ENCODE measurements around the gene DPF3. TPM values are rescaled to one million over a fixed set of nuclear protein-coding genes. Genes with fewer than 3 reads are reported as not detected.

DPF3 gene
- total and polyA plus RNA-seq, 8 donors: 1.4 to 3.6 (median 1.9) TPM

DNA sequence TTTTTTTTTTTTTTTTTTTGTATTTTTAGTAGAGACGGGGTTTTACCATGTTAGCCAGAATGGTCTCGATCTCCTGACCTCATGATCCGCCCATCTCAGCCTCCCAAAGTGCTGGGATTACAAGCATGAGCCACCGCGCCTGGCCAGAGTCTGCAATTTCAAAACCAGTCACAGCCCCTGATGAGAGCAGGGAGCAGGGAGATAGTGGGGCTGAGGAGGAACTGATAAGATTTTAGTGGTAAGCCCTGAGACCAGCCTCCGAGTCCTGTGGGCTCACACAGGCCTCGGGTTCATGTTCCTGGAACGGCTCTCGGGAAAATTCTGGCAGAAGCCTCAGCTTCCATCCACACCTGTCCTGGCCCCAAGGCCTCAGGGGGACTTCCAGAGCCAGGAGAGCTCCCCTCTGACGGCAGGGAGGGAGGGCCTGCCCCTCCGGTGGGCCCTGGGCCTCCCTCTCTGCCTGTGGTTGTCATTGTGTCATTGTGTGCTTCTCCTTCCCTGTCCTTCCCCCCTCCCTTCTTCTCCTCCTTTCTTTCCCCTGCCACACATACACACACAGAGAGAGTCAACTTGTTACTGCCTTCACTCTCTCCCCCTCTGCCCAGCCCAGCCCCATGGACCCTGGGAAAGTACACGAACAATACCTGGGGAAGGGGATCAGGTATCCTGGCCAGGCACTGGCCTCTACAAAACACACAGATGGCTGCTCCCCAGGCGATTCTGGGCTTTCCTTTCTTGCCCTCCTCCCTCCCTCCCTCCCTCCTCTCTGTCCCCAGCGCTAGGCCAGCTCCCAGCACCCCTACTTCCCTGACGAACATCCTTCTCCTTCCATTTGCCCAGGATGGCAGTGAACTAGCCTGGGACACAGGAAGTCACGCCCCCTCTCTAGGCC lies 294.1 kb downstream of the DPF3 start:
- ATAC-seq: no peak
- TF ChIP-seq, protein P1, sequence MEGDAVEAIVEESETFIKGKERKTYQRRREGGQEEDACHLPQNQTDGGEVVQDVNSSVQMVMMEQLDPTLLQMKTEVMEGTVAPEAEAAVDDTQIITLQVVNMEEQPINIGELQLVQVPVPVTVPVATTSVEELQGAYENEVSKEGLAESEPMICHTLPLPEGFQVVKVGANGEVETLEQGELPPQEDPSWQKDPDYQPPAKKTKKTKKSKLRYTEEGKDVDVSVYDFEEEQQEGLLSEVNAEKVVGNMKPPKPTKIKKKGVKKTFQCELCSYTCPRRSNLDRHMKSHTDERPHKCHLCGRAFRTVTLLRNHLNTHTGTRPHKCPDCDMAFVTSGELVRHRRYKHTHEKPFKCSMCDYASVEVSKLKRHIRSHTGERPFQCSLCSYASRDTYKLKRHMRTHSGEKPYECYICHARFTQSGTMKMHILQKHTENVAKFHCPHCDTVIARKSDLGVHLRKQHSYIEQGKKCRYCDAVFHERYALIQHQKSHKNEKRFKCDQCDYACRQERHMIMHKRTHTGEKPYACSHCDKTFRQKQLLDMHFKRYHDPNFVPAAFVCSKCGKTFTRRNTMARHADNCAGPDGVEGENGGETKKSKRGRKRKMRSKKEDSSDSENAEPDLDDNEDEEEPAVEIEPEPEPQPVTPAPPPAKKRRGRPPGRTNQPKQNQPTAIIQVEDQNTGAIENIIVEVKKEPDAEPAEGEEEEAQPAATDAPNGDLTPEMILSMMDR (IDR thresholded peaks at IDR 0.05): no peak
- no peaks in the 10 kb centered on the region for H3K36me3 ChIP-seq

DNA sequence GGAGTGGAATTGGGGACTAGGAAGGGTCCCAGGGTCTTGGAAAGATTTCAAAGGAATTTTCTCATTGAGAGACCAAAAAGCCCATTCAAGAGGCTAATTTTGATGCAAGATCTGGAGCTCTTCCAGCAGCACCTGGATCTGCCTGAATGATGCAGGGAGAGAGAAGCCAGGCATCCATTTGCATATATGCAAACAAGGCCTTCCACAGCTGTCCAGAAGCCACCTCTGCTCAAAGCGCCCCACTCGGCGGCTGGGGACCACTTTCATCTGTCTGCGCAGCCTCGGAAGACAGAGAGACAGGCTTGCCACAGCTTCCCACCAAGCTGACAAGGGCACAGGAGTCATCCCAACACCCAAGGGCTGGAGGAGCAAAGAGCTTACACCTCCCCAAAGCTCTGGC lies 295.6 kb downstream of the DPF3 start:
- intact Hi-C loops (cut with DNase I): no loop called here
- H3K27ac ChIP-seq: no peak overlapping the region

More for the DNA sequence above, 294.1 kb downstream of the DPF3 start:
- Histone ChIP-seq H3K4me3 (no peak overlapping the region), H3K27me3 (peaks cover 0 to 41% of the 10 kb centered on the region in 2 donors), H3K27ac (no peak overlapping the region), H3K9me3 (no peaks in the 10 kb centered on the region), H3K4me1 (no peaks in the 10 kb centered on the region)
- no peak for DNase-seq
- intact Hi-C loops (cut with DNase I): no loop called here

DNA sequence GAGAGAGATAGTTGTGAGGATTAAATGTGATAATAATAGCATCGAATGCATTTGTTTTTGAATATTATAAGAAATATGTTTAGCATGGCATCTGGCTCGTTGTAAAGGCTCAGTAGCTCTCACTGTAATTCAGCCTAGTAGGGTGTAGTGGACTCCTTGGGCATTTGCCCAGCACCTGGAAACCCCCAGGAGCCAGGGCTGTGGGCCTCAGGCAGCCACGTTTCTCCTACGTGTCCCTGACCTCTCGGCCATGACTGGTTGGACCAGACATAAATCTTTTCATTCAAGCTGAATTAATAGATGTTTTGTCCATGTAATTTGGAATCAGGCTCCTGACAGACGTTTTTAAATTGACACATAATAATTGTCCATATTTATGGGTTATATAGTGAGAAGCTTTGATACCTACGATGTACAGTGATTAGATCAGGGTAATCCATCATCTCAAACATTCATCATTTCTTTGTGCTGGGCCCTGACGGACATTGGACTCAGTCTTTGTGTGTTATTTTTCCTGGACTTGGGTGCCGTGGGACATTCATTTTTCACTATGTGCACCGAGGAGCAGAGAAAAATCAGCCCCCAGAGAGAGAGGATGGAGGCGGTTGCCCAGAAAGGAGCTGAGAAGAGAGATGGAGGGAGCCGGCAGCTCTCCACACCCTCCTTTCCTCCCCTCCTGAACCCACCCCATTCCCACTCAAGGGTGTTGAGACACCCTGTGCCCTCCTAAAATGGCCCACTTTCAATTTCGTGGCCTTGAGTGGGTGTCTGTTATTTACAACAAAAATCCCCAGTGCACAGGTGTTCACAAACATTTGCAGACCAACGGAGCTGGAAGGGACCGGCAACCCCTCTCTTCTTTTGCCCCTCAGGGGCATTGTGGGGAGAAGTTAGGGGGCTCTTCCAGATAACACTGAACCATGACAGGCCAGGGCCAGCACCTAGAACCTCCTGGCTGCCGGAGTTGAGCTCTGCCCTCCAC lies 296.4 kb downstream of the DPF3 start:
- DNase-seq (no peak), ATAC-seq (no peak)
- H3K4me3 ChIP-seq: no peak overlapping the region
- H3K27ac ChIP-seq: no peak overlapping the region
- H3K27me3 ChIP-seq: peaks cover 0 to 44% of the 10 kb centered on the region in 2 donors
- H3K36me3 ChIP-seq: no peaks in the 10 kb centered on the region
- H3K4me1 ChIP-seq: no peaks in the 10 kb centered on the region
- TF ChIP-seq, protein P1 (IDR thresholded peaks at IDR 0.05): no peak
- no peaks in the 10 kb centered on the region for H3K9me3 ChIP-seq
- intact Hi-C loops (cut with DNase I): no loop called here

More for the DNA sequence above, 295.6 kb downstream of the DPF3 start:
- DNase-seq (no peak), ATAC-seq (no peak)
- Histone ChIP-seq H3K4me3 (no peak overlapping the region), H3K27me3 (peaks cover 0 to 41% of the 10 kb centered on the region in 2 donors), H3K36me3 (no peaks in the 10 kb centered on the region), H3K9me3 (no peaks in the 10 kb centered on the region), H3K4me1 (no peaks in the 10 kb centered on the region)
- TF ChIP-seq, protein P1 (IDR thresholded peaks at IDR 0.05): no peak

DNA sequence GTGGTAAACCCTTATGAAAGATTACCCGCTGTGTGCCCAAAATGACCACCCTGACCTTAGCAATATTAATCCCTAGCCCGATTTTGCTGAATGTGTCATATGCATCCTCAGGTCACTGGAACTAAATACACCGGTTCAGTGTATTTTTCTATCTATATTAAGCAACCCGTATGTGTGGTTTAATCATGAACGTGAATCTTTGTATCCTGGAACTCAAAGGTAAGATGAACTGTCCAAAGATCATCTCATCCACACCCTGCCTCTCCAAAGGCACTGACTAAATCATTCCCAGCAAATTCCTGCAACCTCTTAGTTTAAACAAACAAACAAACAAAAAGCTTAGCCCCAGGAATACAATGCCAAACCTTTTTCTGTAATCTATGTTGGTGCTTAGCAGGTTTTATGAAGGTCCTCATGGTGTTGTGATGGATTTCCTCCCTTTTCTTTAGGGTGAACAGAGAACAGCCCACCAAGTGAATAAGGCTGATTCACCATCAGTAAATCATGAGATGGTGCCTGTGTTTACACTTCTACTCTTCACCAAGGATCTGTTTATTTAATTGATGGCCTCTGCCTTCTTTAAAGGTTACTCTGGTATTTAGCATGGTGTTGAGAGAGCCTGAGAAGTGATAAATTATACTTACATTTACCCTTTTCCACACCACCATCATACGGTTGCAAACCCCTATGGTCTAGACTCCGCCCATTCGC lies 298.6 kb downstream of the DPF3 start:
- Histone ChIP-seq H3K27ac (no peak overlapping the region), H3K9me3 (no peaks in the 10 kb centered on the region), H3K4me3 (no peak overlapping the region), H3K4me1 (no peaks in the 10 kb centered on the region), H3K36me3 (no peaks in the 10 kb centered on the region), H3K27me3 (peaks cover 0 to 45% of the 10 kb centered on the region in 2 donors)
- intact Hi-C loops (cut with DNase I): no loop called here
- ATAC-seq (no peak), DNase-seq (no peak)
- TF ChIP-seq, protein P1 (IDR thresholded peaks at IDR 0.05): no peak

All from left lung (tissue), 10 donors.